C4-2B (cell line): ENCODE measurements around the gene SSX2IP.

Source experiments
- ZFX ChIP-seq: fragments of 450-650 bp; IDR thresholded peaks from 2 replicates; pipeline ENCODE4 v1.6.1; 2017
- TF ChIP-seq, protein P1 (sequence below): fragments of 450-650 bp; conservative IDR thresholded peaks from 2 replicates; pipeline ENCODE4 v1.5.1; 2017; ENCODE audit warnings: mild to moderate bottlenecking

- TF ChIP-seq, protein P1, sequence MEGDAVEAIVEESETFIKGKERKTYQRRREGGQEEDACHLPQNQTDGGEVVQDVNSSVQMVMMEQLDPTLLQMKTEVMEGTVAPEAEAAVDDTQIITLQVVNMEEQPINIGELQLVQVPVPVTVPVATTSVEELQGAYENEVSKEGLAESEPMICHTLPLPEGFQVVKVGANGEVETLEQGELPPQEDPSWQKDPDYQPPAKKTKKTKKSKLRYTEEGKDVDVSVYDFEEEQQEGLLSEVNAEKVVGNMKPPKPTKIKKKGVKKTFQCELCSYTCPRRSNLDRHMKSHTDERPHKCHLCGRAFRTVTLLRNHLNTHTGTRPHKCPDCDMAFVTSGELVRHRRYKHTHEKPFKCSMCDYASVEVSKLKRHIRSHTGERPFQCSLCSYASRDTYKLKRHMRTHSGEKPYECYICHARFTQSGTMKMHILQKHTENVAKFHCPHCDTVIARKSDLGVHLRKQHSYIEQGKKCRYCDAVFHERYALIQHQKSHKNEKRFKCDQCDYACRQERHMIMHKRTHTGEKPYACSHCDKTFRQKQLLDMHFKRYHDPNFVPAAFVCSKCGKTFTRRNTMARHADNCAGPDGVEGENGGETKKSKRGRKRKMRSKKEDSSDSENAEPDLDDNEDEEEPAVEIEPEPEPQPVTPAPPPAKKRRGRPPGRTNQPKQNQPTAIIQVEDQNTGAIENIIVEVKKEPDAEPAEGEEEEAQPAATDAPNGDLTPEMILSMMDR, result no peak
- TF ChIP-seq ZFX, result no peak
These were observed 16.2 kb downstream of the SSX2IP start for GRCh38 chr1:84674021-84674420.
